Measurements from ENCODE around the gene TSHZ1.

DNA sequence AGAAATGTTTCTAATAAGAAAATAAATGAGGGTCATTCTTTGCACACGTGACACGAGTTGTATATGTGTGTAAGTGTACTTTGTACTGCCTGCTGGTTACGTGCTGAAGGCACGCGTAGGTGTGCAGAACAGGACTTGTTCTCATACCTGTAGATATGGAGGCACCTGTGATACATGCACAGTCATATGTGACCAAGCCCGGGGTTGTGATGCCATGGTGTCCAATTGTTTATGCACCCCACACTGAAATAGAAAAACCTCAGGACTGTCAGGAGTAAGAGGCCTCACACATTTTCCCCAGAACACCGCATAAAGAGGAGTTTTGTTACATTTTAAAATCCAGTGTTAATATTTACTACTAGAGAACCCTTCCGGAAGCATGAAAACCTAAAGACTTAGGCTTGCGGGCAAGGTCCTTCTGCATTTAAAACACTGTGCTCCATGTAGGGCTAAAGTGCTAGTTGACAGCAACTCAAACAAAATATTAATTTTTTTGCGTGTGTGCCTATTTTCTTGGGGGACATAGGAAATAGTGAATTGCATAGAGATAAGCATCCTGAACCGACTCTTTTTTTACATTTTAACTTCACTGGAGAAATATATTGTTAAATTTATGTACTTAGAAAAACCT, 9.3 kb downstream of the TSHZ1 start:
- TF ChIP-seq, protein P1, sequence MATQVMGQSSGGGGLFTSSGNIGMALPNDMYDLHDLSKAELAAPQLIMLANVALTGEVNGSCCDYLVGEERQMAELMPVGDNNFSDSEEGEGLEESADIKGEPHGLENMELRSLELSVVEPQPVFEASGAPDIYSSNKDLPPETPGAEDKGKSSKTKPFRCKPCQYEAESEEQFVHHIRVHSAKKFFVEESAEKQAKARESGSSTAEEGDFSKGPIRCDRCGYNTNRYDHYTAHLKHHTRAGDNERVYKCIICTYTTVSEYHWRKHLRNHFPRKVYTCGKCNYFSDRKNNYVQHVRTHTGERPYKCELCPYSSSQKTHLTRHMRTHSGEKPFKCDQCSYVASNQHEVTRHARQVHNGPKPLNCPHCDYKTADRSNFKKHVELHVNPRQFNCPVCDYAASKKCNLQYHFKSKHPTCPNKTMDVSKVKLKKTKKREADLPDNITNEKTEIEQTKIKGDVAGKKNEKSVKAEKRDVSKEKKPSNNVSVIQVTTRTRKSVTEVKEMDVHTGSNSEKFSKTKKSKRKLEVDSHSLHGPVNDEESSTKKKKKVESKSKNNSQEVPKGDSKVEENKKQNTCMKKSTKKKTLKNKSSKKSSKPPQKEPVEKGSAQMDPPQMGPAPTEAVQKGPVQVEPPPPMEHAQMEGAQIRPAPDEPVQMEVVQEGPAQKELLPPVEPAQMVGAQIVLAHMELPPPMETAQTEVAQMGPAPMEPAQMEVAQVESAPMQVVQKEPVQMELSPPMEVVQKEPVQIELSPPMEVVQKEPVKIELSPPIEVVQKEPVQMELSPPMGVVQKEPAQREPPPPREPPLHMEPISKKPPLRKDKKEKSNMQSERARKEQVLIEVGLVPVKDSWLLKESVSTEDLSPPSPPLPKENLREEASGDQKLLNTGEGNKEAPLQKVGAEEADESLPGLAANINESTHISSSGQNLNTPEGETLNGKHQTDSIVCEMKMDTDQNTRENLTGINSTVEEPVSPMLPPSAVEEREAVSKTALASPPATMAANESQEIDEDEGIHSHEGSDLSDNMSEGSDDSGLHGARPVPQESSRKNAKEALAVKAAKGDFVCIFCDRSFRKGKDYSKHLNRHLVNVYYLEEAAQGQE (IDR thresholded peaks at IDR 0.05; ENCODE audit: low read depth) = no peak
- TF ChIP-seq CEBPB (IDR thresholded peaks at IDR 0.05) = no peak
- no peak for TF ChIP-seq EP300 (IDR thresholded peaks at IDR 0.05; ENCODE audit: borderline replicate concordance)
